H1 (cell line): ENCODE data around the gene TSPEAR. TPM values are rescaled to one million over a fixed set of nuclear protein-coding genes. Genes with fewer than 3 reads are reported as not detected.

Experiments
- CTCF ChIA-PET: fragments of 300-600 bp; sonication (Branson Sonifier 250); formaldehyde crosslinking; loops from one replicate; lab custom pipeline; 2021; ENCODE audit not compliant: partially characterized antibody; lab: Charles Lee
- POLR2A ChIA-PET: fragments of 300-600 bp; sonication (Branson Sonifier 250); formaldehyde crosslinking; loops from one replicate; lab custom pipeline; 2021; ENCODE audit warnings: inconsistent platforms; ENCODE audit not compliant: partially characterized antibody; lab: Charles Lee
- DNase-seq, 2 experiments: peaks; one replicate each; pipeline versions ENCODE4 v3.0.0 to v3.0.0-alpha.2; 2010 to 2022; ENCODE audit warnings: low spot score in 2 of 2, low read depth in 1 of 2, mixed read lengths in 1 of 2
- FAIRE-seq: peaks from 2 replicates; lab custom pipeline; 2011; peaks lifted over from hg19 to GRCh38; lab: Jason Lieb, UNC
- H2AFZ ChIP-seq: 2 replicates; pipeline ENCODE4 v1.8.1; 2012; ENCODE audit warnings: low read length, inconsistent platforms
- H2AK5ac ChIP-seq: 2 replicates; pipeline ENCODE4 v1.6.1; 2013; ENCODE audit warnings: low read depth, low read length
- H2BK120ac ChIP-seq: replicated peaks from 2 replicates; pipeline ENCODE3; 2013; ENCODE audit warnings: low read depth, low read length, inconsistent platforms
- H2BK12ac ChIP-seq: 2 replicates; pipeline ENCODE4 v1.6.1; 2013; ENCODE audit warnings: low read depth, low read length
- H2BK15ac ChIP-seq: 2 replicates; pipeline ENCODE4 v1.6.1; 2013; ENCODE audit warnings: low read length
- H2BK20ac ChIP-seq: 2 replicates; pipeline ENCODE4 v1.6.1; 2013; ENCODE audit warnings: low read length
- H2BK5ac ChIP-seq: 2 replicates; pipeline ENCODE4 v1.6.1; 2013; ENCODE audit warnings: low read depth, low read length
- H3K14ac ChIP-seq: 2 replicates; pipeline ENCODE4 v1.6.1; 2013; ENCODE audit warnings: inconsistent platforms; ENCODE audit not compliant: insufficient read length
- H3K18ac ChIP-seq: 2 replicates; pipeline ENCODE4 v1.6.1; 2013; ENCODE audit warnings: low read length; ENCODE audit errors: extremely low read depth
- H3K23ac ChIP-seq: 2 replicates; pipeline ENCODE4 v1.6.1; 2013; ENCODE audit warnings: inconsistent platforms; ENCODE audit not compliant: insufficient read length
- H3K23me2 ChIP-seq: 2 replicates; pipeline ENCODE4 v1.6.1; 2013; ENCODE audit warnings: low read depth, low read length
- H3K27ac ChIP-seq: 2 replicates; pipeline ENCODE4 v1.6.1; 2011; ENCODE audit warnings: low read depth, low read length, inconsistent platforms
- H3K27me3 ChIP-seq, 4 experiments: replicated peaks in 1 of 4; 1 replicate in 1 of 4; 2 replicates in 3 of 4; pipeline versions ENCODE4 v1.6.1 to v1.8.1; 2011 to 2013; ENCODE audit warnings: low read length in 3 of 4, mild to moderate bottlenecking in 3 of 4, inconsistent platforms in 2 of 4, mixed read lengths in 2 of 4, moderate library complexity in 1 of 4; ENCODE audit not compliant: control insufficient read depth in 3 of 4, insufficient read depth in 3 of 4; ENCODE audit errors: extremely low read depth in 1 of 4
- H3K36me3 ChIP-seq, 4 experiments: 2 replicates each; pipeline versions ENCODE4 v1.6.1 to v1.8.1; 2011 to 2013; ENCODE audit warnings: mild to moderate bottlenecking in 4 of 4, low read length in 3 of 4, moderate library complexity in 2 of 4, control low read depth in 1 of 4, inconsistent platforms in 1 of 4; ENCODE audit not compliant: insufficient read depth in 4 of 4, control insufficient read depth in 2 of 4
- H3K4ac ChIP-seq: replicated peaks from 2 replicates; pipeline ENCODE3; 2013; ENCODE audit warnings: low read length, low read depth, mixed read lengths, inconsistent platforms; ENCODE audit not compliant: insufficient read length
- H3K4me1 ChIP-seq, 4 experiments: replicated peaks in 1 of 4; 1 replicate in 1 of 4; 2 replicates in 3 of 4; pipeline versions ENCODE4 v1.6.1 to v1.8.1; 2011 to 2013; ENCODE audit warnings: low read length in 3 of 4, inconsistent platforms in 2 of 4, mixed read lengths in 1 of 4; ENCODE audit not compliant: insufficient read depth in 4 of 4, control insufficient read depth in 3 of 4
- H3K4me2 ChIP-seq, 2 experiments: 2 replicates each; pipeline versions ENCODE4 v1.6.1 to v1.8.1; 2011 to 2013; ENCODE audit warnings: low read depth in 2 of 2, low read length in 2 of 2, control low read depth in 1 of 2, inconsistent platforms in 1 of 2, mild to moderate bottlenecking in 1 of 2; ENCODE audit not compliant: insufficient read depth in 1 of 2
- H3K4me3 ChIP-seq, 4 experiments: fragments of 200-600, 300-600 bp in 1 of 4; sonication (generic), shearing (Covaris generic), sonication (Bioruptor Twin) in 1 of 4; 2 replicates each; pipeline versions ENCODE4 v1.5.1 to v1.8.1; 2011 to 2016; ENCODE audit warnings: low read length in 4 of 4, low read depth in 3 of 4, control low read depth in 2 of 4, inconsistent platforms in 2 of 4, mild to moderate bottlenecking in 2 of 4, mixed read lengths in 1 of 4, moderate library complexity in 1 of 4; ENCODE audit not compliant: insufficient read depth in 2 of 4; ENCODE audit errors: extremely low read depth in 1 of 4
- H3K56ac ChIP-seq: replicated peaks from 2 replicates; pipeline ENCODE3; 2013; ENCODE audit warnings: low read depth, mild to moderate bottlenecking, mixed read lengths, low read length, inconsistent platforms; ENCODE audit not compliant: insufficient read length
- H3K79me1 ChIP-seq: 2 replicates; pipeline ENCODE4 v1.6.1; 2013; ENCODE audit warnings: low read depth, low read length, control low read depth
- H3K79me2 ChIP-seq, 2 experiments: 2 replicates each; pipeline versions ENCODE4 v1.6.1 to v1.8.1; 2012 to 2013; ENCODE audit warnings: low read length in 2 of 2, mild to moderate bottlenecking in 2 of 2, inconsistent platforms in 1 of 2; ENCODE audit not compliant: insufficient read depth in 2 of 2, control insufficient read depth in 1 of 2
- H3K9ac ChIP-seq, 4 experiments: replicated peaks in 1 of 4; 1 replicate in 1 of 4; 2 replicates in 3 of 4; pipeline versions ENCODE4 v1.6.1 to v1.8.1; 2011 to 2013; ENCODE audit warnings: low read depth in 3 of 4, low read length in 3 of 4, control low read depth in 2 of 4, mild to moderate bottlenecking in 2 of 4, moderate library complexity in 2 of 4, inconsistent platforms in 1 of 4; ENCODE audit errors: extremely low read depth in 1 of 4
- H3K9me3 ChIP-seq, 2 experiments: 2 replicates each; pipeline versions ENCODE4 v1.6.1 to v1.8.1; 2012 to 2013; ENCODE audit warnings: mild to moderate bottlenecking in 2 of 2, moderate library complexity in 2 of 2, control low read depth in 1 of 2, inconsistent platforms in 1 of 2, low read depth in 1 of 2, low read length in 1 of 2, mixed read lengths in 1 of 2; ENCODE audit not compliant: insufficient read depth in 2 of 2
- H4K20me1 ChIP-seq, 2 experiments: replicated peaks in 1 of 2; 2 replicates each; pipeline versions ENCODE3 to v1.8.1; 2011 to 2013; ENCODE audit warnings: inconsistent platforms in 2 of 2, low read length in 2 of 2, mild to moderate bottlenecking in 1 of 2; ENCODE audit not compliant: insufficient read depth in 2 of 2, control insufficient read depth in 1 of 2
- H4K5ac ChIP-seq: 2 replicates; pipeline ENCODE4 v1.6.1; 2013; ENCODE audit warnings: low read length, low read depth, mixed read lengths, inconsistent platforms; ENCODE audit not compliant: insufficient read length
- H4K8ac ChIP-seq: 2 replicates; pipeline ENCODE4 v1.8.0; 2013; ENCODE audit warnings: mild to moderate bottlenecking, moderate library complexity, low read length, inconsistent platforms; ENCODE audit not compliant: insufficient read depth; ENCODE audit errors: extremely low read depth
- H4K91ac ChIP-seq: replicated peaks from 2 replicates; pipeline ENCODE3; 2013; ENCODE audit warnings: low read length, mixed read lengths, inconsistent platforms; ENCODE audit not compliant: insufficient read length
- BRCA1 ChIP-seq: IDR thresholded peaks from 2 replicates; pipeline ENCODE4 v1.6.1; 2012; ENCODE audit warnings: low read depth, low read length, improper control_type of control experiment
- CBX5 ChIP-seq: fragments of 300-800, 300-1000 bp; sonication (generic); IDR thresholded peaks from 2 replicates; pipeline ENCODE4 v1.7.1; 2016; ENCODE audit warnings: antibody characterized with exemption, low read length, low read depth
- EP300 ChIP-seq, 2 experiments: IDR thresholded peaks; 1 replicate in 1 of 2; 2 replicates in 1 of 2; pipeline ENCODE4 v1.6.1; 2011 to 2012; ENCODE audit warnings: low read depth in 2 of 2, low read length in 2 of 2, mild to moderate bottlenecking in 2 of 2, borderline replicate concordance in 1 of 2, inconsistent platforms in 1 of 2, moderate library complexity in 1 of 2
- JUND ChIP-seq: IDR thresholded peaks from 2 replicates; pipeline ENCODE4 v1.6.1; 2011; ENCODE audit warnings: mild to moderate bottlenecking, improper control_type of control experiment, low read length
- MAFK ChIP-seq: IDR thresholded peaks from 2 replicates; pipeline ENCODE4 v1.6.1; 2012; ENCODE audit warnings: low read depth, mild to moderate bottlenecking, improper control_type of control experiment, low read length
- RFX5 ChIP-seq: IDR thresholded peaks from 2 replicates; pipeline ENCODE4 v1.6.1; 2011; ENCODE audit warnings: low read depth, low read length, improper control_type of control experiment, borderline replicate concordance
- SIN3A ChIP-seq, 2 experiments: IDR thresholded peaks in 1 of 2; conservative IDR thresholded peaks in 1 of 2; 2 replicates each; pipeline ENCODE4 v1.6.1; 2011 to 2012; ENCODE audit warnings: low read length in 2 of 2, improper control_type of control experiment in 1 of 2, low read depth in 1 of 2, mild to moderate bottlenecking in 1 of 2
- WGBS, 2 experiments: shearing (Covaris generic) in 1 of 2; methylation state at CpG; one replicate each; pipeline versions ENCODE4 v1.1.6 to v1.1.7; 2013 to 2015; ENCODE audit warnings: low lambda C conversion rate in 2 of 2, mixed read lengths in 2 of 2, inconsistent platforms in 1 of 2, low coverage in 1 of 2, missing lambda C conversion rate in 1 of 2; ENCODE audit not compliant: insufficient replicate concordance in 2 of 2, insufficient coverage in 1 of 2, insufficient read length in 1 of 2; ENCODE audit errors: extremely low coverage in 1 of 2, missing lambda C conversion rate in 1 of 2; 5-methylcytosine and 5-hydroxymethylcytosine counted together
- polyA plus RNA-seq, 7 experiments: library from polyadenylated mRNA; depleted of rRNA in 3 of 7; stranded (reverse) in 5 of 7; unstranded in 2 of 7; fragments of >200 nt in 5 of 7; fragments of 200-250 nt in 2 of 7; gene quantifications; 1 replicate in 5 of 7; 2 replicates in 1 of 7; 4 replicates in 1 of 7; pipeline versions ENCODE4 v1.2.1 to v1.2.3, GENCODE V29; 2011 to 2013; ENCODE audit warnings: missing spikeins in 2 of 7, mixed read lengths in 2 of 7
- total RNA-seq: library from RNA; stranded (reverse); fragmentation: NEBNext Ultra II Directional; extraction: Animal tissue kit (Norgen Biotek cat#: 25700); gene quantifications from 2 replicates; pipeline ENCODE4 v1.2.1, GENCODE V29; 2021
- TF ChIP-seq, protein P1 (sequence below): IDR thresholded peaks from 2 replicates; pipeline ENCODE4 v1.6.1; 2012; ENCODE audit warnings: inconsistent platforms
- TF ChIP-seq, protein P2 (sequence below): IDR thresholded peaks from 2 replicates; pipeline ENCODE4 v1.6.1; 2012; ENCODE audit warnings: low read length, inconsistent platforms

TSPEAR gene
- total and polyA plus RNA-seq, 2 of the 8 experiments (the other 6 are each of a cell fraction or from before 2014, with no cell fraction given), result 0.58 to 0.89 TPM

DNA sequence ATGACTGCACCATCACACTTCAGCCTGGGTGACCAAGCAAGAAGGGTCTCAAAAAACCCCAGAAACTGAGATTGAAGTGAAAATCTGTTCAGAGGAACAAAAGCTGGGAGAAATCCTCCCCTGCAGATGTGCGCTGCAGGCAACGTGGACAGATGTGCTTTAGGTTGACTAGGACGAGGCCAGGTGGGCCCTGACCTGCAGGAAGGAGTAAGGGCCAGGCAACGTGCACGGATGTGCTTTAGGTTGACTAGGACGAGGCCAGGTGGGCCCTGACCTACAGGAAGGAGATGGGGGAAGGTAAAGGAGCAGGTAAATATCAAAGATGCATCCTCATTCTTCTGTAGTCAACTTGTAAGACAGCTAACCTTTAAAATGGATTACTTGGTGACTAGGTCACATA lies 26.9 kb downstream of the TSPEAR start:
- no peak overlapping the region for H3K23ac ChIP-seq
- no peaks in the 10 kb centered on the region for H3K36me3 ChIP-seq
- no peak overlapping the region for H2BK15ac ChIP-seq
- no peak overlapping the region for H3K56ac ChIP-seq
- no peak overlapping the region for H4K91ac ChIP-seq
- WGBS, 2 experiments, result 70% methylated on average over 6 of the region's 6 CpGs; no CpG with 5 or more reads in 1 of the 2 experiments
- no peaks in the 10 kb centered on the region for H3K23me2 ChIP-seq
- H3K79me2 ChIP-seq, result no peaks in the 10 kb centered on the region
- POLR2A ChIA-PET, result no interaction called here
- no peak overlapping the region for H3K4ac ChIP-seq
- no peak overlapping the region for H3K27ac ChIP-seq
- CTCF ChIA-PET, result no interaction called here
- no peaks in the 10 kb centered on the region for H4K20me1 ChIP-seq
- FAIRE-seq, result no peak
- no peak for DNase-seq
- H3K4me1 ChIP-seq, result peaks cover 5 to 11% (median 9%) of the 10 kb centered on the region in 4 experiments
- no peak overlapping the region for H4K5ac ChIP-seq
- no peak overlapping the region for H3K9ac ChIP-seq
- no peaks in the 10 kb centered on the region for H3K9me3 ChIP-seq
- no peak overlapping the region for H2AFZ ChIP-seq
- H2BK12ac ChIP-seq, result no peak overlapping the region
- no peak overlapping the region for H3K4me2 ChIP-seq
- H3K27me3 ChIP-seq, result no peaks in the 10 kb centered on the region
- no peak overlapping the region for H2BK20ac ChIP-seq
- no peak overlapping the region for H3K18ac ChIP-seq
- H3K14ac ChIP-seq, result no peak overlapping the region
- H3K4me3 ChIP-seq, result no peak overlapping the region
- H2AK5ac ChIP-seq, result no peak overlapping the region
- H3K79me1 ChIP-seq, result no peaks in the 10 kb centered on the region
- H2BK120ac ChIP-seq, result no peak overlapping the region
- H4K8ac ChIP-seq, result no peak overlapping the region
- H2BK5ac ChIP-seq, result no peak overlapping the region
- TF ChIP-seq RFX5 (no peak), JUND (no peak), EP300 (IDR thresholded peaks at IDR 0.05; ENCODE audit: borderline replicate concordance in 1 of 2, low read depth in 2 of 2, low read length in 2 of 2) (no peak), CBX5 (no peak), MAFK (no peak), SIN3A (conservative IDR thresholded peaks at IDR 0.05 in 1 of 2, IDR thresholded peaks at IDR 0.05 in 1 of 2; ENCODE audit: low read depth in 1 of 2, low read length in 2 of 2) (no peak), BRCA1 (no peak)
- TF ChIP-seq, protein P1, sequence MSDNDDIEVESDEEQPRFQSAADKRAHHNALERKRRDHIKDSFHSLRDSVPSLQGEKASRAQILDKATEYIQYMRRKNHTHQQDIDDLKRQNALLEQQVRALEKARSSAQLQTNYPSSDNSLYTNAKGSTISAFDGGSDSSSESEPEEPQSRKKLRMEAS, result no peak
- TF ChIP-seq, protein P2, sequence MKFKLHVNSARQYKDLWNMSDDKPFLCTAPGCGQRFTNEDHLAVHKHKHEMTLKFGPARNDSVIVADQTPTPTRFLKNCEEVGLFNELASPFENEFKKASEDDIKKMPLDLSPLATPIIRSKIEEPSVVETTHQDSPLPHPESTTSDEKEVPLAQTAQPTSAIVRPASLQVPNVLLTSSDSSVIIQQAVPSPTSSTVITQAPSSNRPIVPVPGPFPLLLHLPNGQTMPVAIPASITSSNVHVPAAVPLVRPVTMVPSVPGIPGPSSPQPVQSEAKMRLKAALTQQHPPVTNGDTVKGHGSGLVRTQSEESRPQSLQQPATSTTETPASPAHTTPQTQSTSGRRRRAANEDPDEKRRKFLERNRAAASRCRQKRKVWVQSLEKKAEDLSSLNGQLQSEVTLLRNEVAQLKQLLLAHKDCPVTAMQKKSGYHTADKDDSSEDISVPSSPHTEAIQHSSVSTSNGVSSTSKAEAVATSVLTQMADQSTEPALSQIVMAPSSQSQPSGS, result no peak
